Upper lobe of left lung (tissue), 4 donors: Measurements from ENCODE around the gene EID3.

Experiments used
- EP300 ChIP-seq, 4 donors: sonication (generic); formaldehyde crosslinking; IDR thresholded peaks; one replicate each; pipeline ENCODE4 v1.5.1; 2017; ENCODE audit warnings: antibody characterized with exemption in 4 of 4, control low read depth in 2 of 4
- TF ChIP-seq, protein P1 (sequence below), 6 experiments: fragments of 450-650 bp in 4 of 6; fragments of 200-600 bp in 2 of 6; sonication (generic) in 2 of 6; IDR thresholded peaks; one replicate each; pipeline ENCODE4 v1.5.1; 2016 to 2019; ENCODE audit warnings: antibody characterized with exemption in 6 of 6

DNA sequence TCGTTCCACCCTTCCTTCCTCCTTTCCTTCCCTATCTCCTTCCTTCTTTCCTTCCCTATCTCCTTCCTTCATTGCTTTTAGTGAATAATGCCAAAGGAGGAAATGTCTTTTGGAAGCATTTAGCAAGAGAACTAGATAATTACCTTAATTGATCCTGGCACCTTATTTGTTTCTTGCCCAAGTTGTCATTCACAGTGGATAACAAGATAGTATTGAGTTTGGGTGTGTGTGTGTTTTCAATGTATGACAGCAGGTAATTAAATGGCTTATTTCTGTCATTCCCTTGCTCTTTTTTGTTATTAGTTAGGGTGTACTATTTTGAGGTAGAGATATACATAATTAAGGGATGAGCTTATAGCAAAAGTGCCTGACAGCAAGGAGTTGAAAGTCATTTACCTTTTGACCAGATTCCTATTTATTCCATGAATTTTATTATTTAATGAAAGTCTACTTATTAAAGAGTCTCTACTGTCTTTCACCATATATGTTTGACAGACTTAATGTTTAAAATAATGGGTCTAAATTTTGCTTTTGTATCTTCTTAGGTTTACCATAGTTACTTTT, 30.2 kb downstream of the EID3 start:
- TF ChIP-seq, protein P1, sequence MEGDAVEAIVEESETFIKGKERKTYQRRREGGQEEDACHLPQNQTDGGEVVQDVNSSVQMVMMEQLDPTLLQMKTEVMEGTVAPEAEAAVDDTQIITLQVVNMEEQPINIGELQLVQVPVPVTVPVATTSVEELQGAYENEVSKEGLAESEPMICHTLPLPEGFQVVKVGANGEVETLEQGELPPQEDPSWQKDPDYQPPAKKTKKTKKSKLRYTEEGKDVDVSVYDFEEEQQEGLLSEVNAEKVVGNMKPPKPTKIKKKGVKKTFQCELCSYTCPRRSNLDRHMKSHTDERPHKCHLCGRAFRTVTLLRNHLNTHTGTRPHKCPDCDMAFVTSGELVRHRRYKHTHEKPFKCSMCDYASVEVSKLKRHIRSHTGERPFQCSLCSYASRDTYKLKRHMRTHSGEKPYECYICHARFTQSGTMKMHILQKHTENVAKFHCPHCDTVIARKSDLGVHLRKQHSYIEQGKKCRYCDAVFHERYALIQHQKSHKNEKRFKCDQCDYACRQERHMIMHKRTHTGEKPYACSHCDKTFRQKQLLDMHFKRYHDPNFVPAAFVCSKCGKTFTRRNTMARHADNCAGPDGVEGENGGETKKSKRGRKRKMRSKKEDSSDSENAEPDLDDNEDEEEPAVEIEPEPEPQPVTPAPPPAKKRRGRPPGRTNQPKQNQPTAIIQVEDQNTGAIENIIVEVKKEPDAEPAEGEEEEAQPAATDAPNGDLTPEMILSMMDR (IDR thresholded peaks at IDR 0.05): no peak
- TF ChIP-seq EP300 (IDR thresholded peaks at IDR 0.05): no peak
